ENCODE measurements around the gene ODAD2. TPM values are rescaled to one million over a fixed set of nuclear protein-coding genes. Genes with fewer than 3 reads are reported as not detected.

Gene ODAD2
- total RNA-seq, 2 experiments from 2014 or later, result not detected

GRCh38 chr10:27890971-27891370 lies 107.9 kb downstream of the ODAD2 start:
- ChIA-PET CTCF (no interaction called here), POLR2A (no interaction called here)
- Mint-ChIP-seq H3K4me3 (no peak overlapping the region), H3K4me1 (ENCODE audit: low read depth) (no peaks in the 10 kb centered on the region), H3K9me3 (ENCODE audit: insufficient read depth) (no peaks in the 10 kb centered on the region), H3K27me3 (ENCODE audit: low read depth) (peaks cover 2% of the 10 kb centered on the region), H3K36me3 (ENCODE audit: low read depth) (no peaks in the 10 kb centered on the region), H3K27ac (no peak overlapping the region)
- DNase-seq, result no peak
- no peak for ATAC-seq

- H3K4me1 Mint-ChIP-seq (ENCODE audit: low read depth), result peaks cover 4% of the 10 kb centered on the region
- no peak overlapping the region for H3K4me3 Mint-ChIP-seq
- ATAC-seq, result no peak
- no peaks in the 10 kb centered on the region for H3K36me3 Mint-ChIP-seq (ENCODE audit: low read depth)
- ChIA-PET CTCF (no interaction called here), POLR2A (no interaction called here)
- no peak for DNase-seq
- peaks cover 2% of the 10 kb centered on the region for H3K27me3 Mint-ChIP-seq (ENCODE audit: low read depth)
- no peaks in the 10 kb centered on the region for H3K9me3 Mint-ChIP-seq (ENCODE audit: insufficient read depth)
- H3K27ac Mint-ChIP-seq, result no peak overlapping the region
Measured at GRCh38 chr10:27889518-27889917, 109.4 kb downstream of the ODAD2 start.

GRCh38 chr10:27884185-27884641 lies 114.7 kb downstream of the ODAD2 start:
- no peak for ATAC-seq
- Mint-ChIP-seq H3K4me1 (ENCODE audit: low read depth) (peaks cover 11% of the 10 kb centered on the region), H3K27ac (no peak overlapping the region), H3K9me3 (ENCODE audit: insufficient read depth) (peaks cover 6% of the 10 kb centered on the region), H3K36me3 (ENCODE audit: low read depth) (no peaks in the 10 kb centered on the region), H3K27me3 (ENCODE audit: low read depth) (peaks cover 2% of the 10 kb centered on the region), H3K4me3 (no peak overlapping the region)
- ChIA-PET CTCF (interaction anchor here (0.8 kb wide), 1 partner anchor 142 kb away, joined by 3 read pairs; no protein-coding TSS in a partner anchor), POLR2A (no interaction called here)
- no peak for DNase-seq

- ChIA-PET CTCF (no interaction called here), POLR2A (interaction anchor here (0.6 kb wide), 1 partner anchor 136 kb away, joined by 4 read pairs; no protein-coding TSS in a partner anchor)
- Mint-ChIP-seq H3K9me3 (ENCODE audit: insufficient read depth) (peaks cover 6% of the 10 kb centered on the region), H3K27me3 (ENCODE audit: low read depth) (no peaks in the 10 kb centered on the region), H3K4me1 (ENCODE audit: low read depth) (no peaks in the 10 kb centered on the region), H3K27ac (no peak overlapping the region), H3K36me3 (ENCODE audit: low read depth) (no peaks in the 10 kb centered on the region), H3K4me3 (no peak overlapping the region)
- DNase-seq, result no peak
- no peak for ATAC-seq
Measured at GRCh38 chr10:27878281-27878680, 120.6 kb downstream of the ODAD2 start.

- ChIA-PET CTCF (interaction anchor here (0.6 to 1.5 kb wide), 2 partner anchors 60 to 528 kb away, joined by 3 read pairs; no protein-coding TSS in a partner anchor), POLR2A (no interaction called here)
- no peaks in the 10 kb centered on the region for H3K9me3 Mint-ChIP-seq (ENCODE audit: insufficient read depth)
- ATAC-seq (no peak), DNase-seq (no peak)
- peaks cover 3% of the 10 kb centered on the region for H3K27me3 Mint-ChIP-seq (ENCODE audit: low read depth)
- H3K4me1 Mint-ChIP-seq (ENCODE audit: low read depth), result no peaks in the 10 kb centered on the region
- H3K27ac Mint-ChIP-seq, result no peak overlapping the region
- no peak overlapping the region for H3K4me3 Mint-ChIP-seq
- H3K36me3 Mint-ChIP-seq (ENCODE audit: low read depth), result no peaks in the 10 kb centered on the region
Measured at GRCh38 chr10:27865221-27865635, 133.7 kb downstream of the ODAD2 start.

GRCh38 chr10:27861781-27862180 lies 137.1 kb downstream of the ODAD2 start:
- ChIA-PET POLR2A (no interaction called here), CTCF (no interaction called here)
- Mint-ChIP-seq H3K36me3 (ENCODE audit: low read depth) (no peaks in the 10 kb centered on the region), H3K4me1 (ENCODE audit: low read depth) (no peaks in the 10 kb centered on the region), H3K4me3 (no peak overlapping the region), H3K27ac (no peak overlapping the region), H3K27me3 (ENCODE audit: low read depth) (peaks cover 3% of the 10 kb centered on the region), H3K9me3 (ENCODE audit: insufficient read depth) (no peaks in the 10 kb centered on the region)
- DNase-seq (no peak), ATAC-seq (no peak)

- ChIA-PET CTCF (no interaction called here), POLR2A (no interaction called here)
- Mint-ChIP-seq H3K27ac (no peak overlapping the region), H3K9me3 (ENCODE audit: insufficient read depth) (no peaks in the 10 kb centered on the region), H3K4me1 (ENCODE audit: low read depth) (no peaks in the 10 kb centered on the region), H3K36me3 (ENCODE audit: low read depth) (no peaks in the 10 kb centered on the region), H3K4me3 (no peak overlapping the region), H3K27me3 (ENCODE audit: low read depth) (no peaks in the 10 kb centered on the region)
- DNase-seq, result no peak
- no peak for ATAC-seq
Measured at GRCh38 chr10:27857616-27858015, 141.3 kb downstream of the ODAD2 start.

- Mint-ChIP-seq H3K4me3 (no peak overlapping the region), H3K27me3 (ENCODE audit: low read depth) (peaks cover 2% of the 10 kb centered on the region), H3K27ac (no peak overlapping the region), H3K4me1 (ENCODE audit: low read depth) (no peaks in the 10 kb centered on the region), H3K9me3 (ENCODE audit: insufficient read depth) (no peaks in the 10 kb centered on the region), H3K36me3 (ENCODE audit: low read depth) (no peaks in the 10 kb centered on the region)
- POLR2A ChIA-PET, result interaction anchor here (0.7 kb wide), 1 partner anchor 1241 kb away, joined by 3 read pairs; no protein-coding TSS in a partner anchor
- DNase-seq (no peak), ATAC-seq (no peak)
- CTCF ChIA-PET, result no interaction called here
Measured at GRCh38 chr10:27844223-27844622, 154.7 kb downstream of the ODAD2 start.

- CTCF ChIA-PET, result no interaction called here
- H3K4me1 Mint-ChIP-seq (ENCODE audit: low read depth), result no peaks in the 10 kb centered on the region
- no peak overlapping the region for H3K27ac Mint-ChIP-seq
- H3K4me3 Mint-ChIP-seq, result no peak overlapping the region
- ATAC-seq (no peak), DNase-seq (no peak)
- no peaks in the 10 kb centered on the region for H3K27me3 Mint-ChIP-seq (ENCODE audit: low read depth)
- H3K9me3 Mint-ChIP-seq (ENCODE audit: insufficient read depth), result no peaks in the 10 kb centered on the region
- H3K36me3 Mint-ChIP-seq (ENCODE audit: low read depth), result no peaks in the 10 kb centered on the region
- POLR2A ChIA-PET, result no interaction called here
Measured at GRCh38 chr10:27838901-27839300, 160.0 kb downstream of the ODAD2 start.

- ChIA-PET POLR2A (no interaction called here), CTCF (no interaction called here)
- no peaks in the 10 kb centered on the region for H3K4me1 Mint-ChIP-seq (ENCODE audit: low read depth)
- no peak for ATAC-seq
- no peaks in the 10 kb centered on the region for H3K27me3 Mint-ChIP-seq (ENCODE audit: low read depth)
- DNase-seq, result no peak
- H3K4me3 Mint-ChIP-seq, result no peak overlapping the region
- no peaks in the 10 kb centered on the region for H3K36me3 Mint-ChIP-seq (ENCODE audit: low read depth)
- H3K27ac Mint-ChIP-seq, result no peak overlapping the region
- H3K9me3 Mint-ChIP-seq (ENCODE audit: insufficient read depth), result no peaks in the 10 kb centered on the region
Measured at GRCh38 chr10:27838361-27838760, 160.5 kb downstream of the ODAD2 start.

- H3K9me3 Mint-ChIP-seq (ENCODE audit: insufficient read depth), result no peaks in the 10 kb centered on the region
- H3K36me3 Mint-ChIP-seq (ENCODE audit: low read depth), result no peaks in the 10 kb centered on the region
- ATAC-seq, result no peak
- no peak overlapping the region for H3K4me3 Mint-ChIP-seq
- no peaks in the 10 kb centered on the region for H3K4me1 Mint-ChIP-seq (ENCODE audit: low read depth)
- no peak for DNase-seq
- ChIA-PET CTCF (no interaction called here), POLR2A (no interaction called here)
- no peak overlapping the region for H3K27ac Mint-ChIP-seq
- H3K27me3 Mint-ChIP-seq (ENCODE audit: low read depth), result peaks cover 3% of the 10 kb centered on the region
Measured at GRCh38 chr10:27834476-27834875, 164.4 kb downstream of the ODAD2 start.

- no peaks in the 10 kb centered on the region for H3K4me1 Mint-ChIP-seq (ENCODE audit: low read depth)
- CTCF ChIA-PET, result no interaction called here
- H3K27ac Mint-ChIP-seq, result no peak overlapping the region
- DNase-seq (no peak), ATAC-seq (no peak)
- H3K27me3 Mint-ChIP-seq (ENCODE audit: low read depth), result peaks cover 5% of the 10 kb centered on the region
- POLR2A ChIA-PET, result no interaction called here
- no peaks in the 10 kb centered on the region for H3K36me3 Mint-ChIP-seq (ENCODE audit: low read depth)
- no peak overlapping the region for H3K4me3 Mint-ChIP-seq
- no peaks in the 10 kb centered on the region for H3K9me3 Mint-ChIP-seq (ENCODE audit: insufficient read depth)
Measured at GRCh38 chr10:27833792-27834191, 165.1 kb downstream of the ODAD2 start.

- no peaks in the 10 kb centered on the region for H3K9me3 Mint-ChIP-seq (ENCODE audit: insufficient read depth)
- CTCF ChIA-PET, result no interaction called here
Measured at GRCh38 chr10:27832826-27833225, 166.1 kb downstream of the ODAD2 start.

More at GRCh38 chr10:27832826-27833225, 166.1 kb downstream of the ODAD2 start:
- POLR2A ChIA-PET, result no interaction called here
- no peaks in the 10 kb centered on the region for H3K36me3 Mint-ChIP-seq (ENCODE audit: low read depth)
- no peak for ATAC-seq
- H3K4me3 Mint-ChIP-seq, result no peak overlapping the region
- H3K4me1 Mint-ChIP-seq (ENCODE audit: low read depth), result no peaks in the 10 kb centered on the region
- peaks cover 5% of the 10 kb centered on the region for H3K27me3 Mint-ChIP-seq (ENCODE audit: low read depth)
- DNase-seq, result no peak
- no peak overlapping the region for H3K27ac Mint-ChIP-seq
